ENCODE data around the gene ZNF576. TPM values are rescaled to one million over a fixed set of nuclear protein-coding genes. Genes with fewer than 3 reads are reported as not detected.

The ZNF576 gene
- polyA plus RNA-seq, 1 donor from 2014 or later, result 11.9 TPM

DNA sequence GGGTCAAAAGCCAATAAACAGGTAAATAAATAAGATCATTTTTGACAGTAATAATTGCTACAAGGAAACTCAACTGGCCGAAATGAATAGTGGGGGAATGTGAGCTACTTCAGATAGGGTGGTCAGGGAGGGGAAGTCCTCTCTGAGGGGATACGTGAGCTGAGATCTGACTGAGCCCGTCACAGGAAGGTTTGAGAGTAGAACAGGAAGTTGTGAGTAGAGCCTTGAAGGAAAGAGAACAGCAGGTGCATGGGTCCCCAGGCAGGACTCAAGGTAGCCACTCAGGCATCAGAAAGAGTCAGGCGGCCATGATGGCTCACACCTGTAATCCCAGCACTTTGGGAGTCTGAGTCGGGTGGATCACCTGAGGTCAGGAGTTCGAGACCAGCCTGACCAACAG, 6.7 kb upstream of the ZNF576 start:
- H3K4me3 ChIP-seq (ENCODE audit: low read length), result no peak overlapping the region
- H3K36me3 ChIP-seq (ENCODE audit: insufficient read depth, low read length), result peaks cover 7% of the 10 kb centered on the region
- no peaks in the 10 kb centered on the region for H3K9me3 ChIP-seq (ENCODE audit: low read length)
- no peak overlapping the region for H3K9ac ChIP-seq (ENCODE audit: low read length)
- peaks cover 4% of the 10 kb centered on the region for H4K20me1 ChIP-seq (ENCODE audit: insufficient read depth)
- H3K27ac ChIP-seq (ENCODE audit: low read length), result no peak overlapping the region
- no peaks in the 10 kb centered on the region for H3K27me3 ChIP-seq (ENCODE audit: insufficient read depth, low read depth, low read length)
- H3K4me2 ChIP-seq (ENCODE audit: low read length), result no peak overlapping the region
- H3K9me2 ChIP-seq (ENCODE audit: insufficient read depth, low read length), result no peaks in the 10 kb centered on the region
- no peak for TF ChIP-seq SMC3 (conservative IDR thresholded peaks at IDR 0.05; ENCODE audit: poor library complexity)
- TF ChIP-seq EP300 (conservative IDR thresholded peaks at IDR 0.05; ENCODE audit: poor library complexity, severe bottlenecking), result no peak
- no peak for TF ChIP-seq RAD21 (conservative IDR thresholded peaks at IDR 0.05)
- no peak for TF ChIP-seq EZH2 (IDR thresholded peaks at IDR 0.05; ENCODE audit: borderline replicate concordance, insufficient read depth, low read length, poor library complexity, severe bottlenecking)
- TF ChIP-seq POLR2AphosphoS5 (IDR thresholded peaks at IDR 0.05), result no peak
- TF ChIP-seq TAF1 (IDR thresholded peaks at IDR 0.05; ENCODE audit: low read depth), result no peak
- TF ChIP-seq, protein P1, sequence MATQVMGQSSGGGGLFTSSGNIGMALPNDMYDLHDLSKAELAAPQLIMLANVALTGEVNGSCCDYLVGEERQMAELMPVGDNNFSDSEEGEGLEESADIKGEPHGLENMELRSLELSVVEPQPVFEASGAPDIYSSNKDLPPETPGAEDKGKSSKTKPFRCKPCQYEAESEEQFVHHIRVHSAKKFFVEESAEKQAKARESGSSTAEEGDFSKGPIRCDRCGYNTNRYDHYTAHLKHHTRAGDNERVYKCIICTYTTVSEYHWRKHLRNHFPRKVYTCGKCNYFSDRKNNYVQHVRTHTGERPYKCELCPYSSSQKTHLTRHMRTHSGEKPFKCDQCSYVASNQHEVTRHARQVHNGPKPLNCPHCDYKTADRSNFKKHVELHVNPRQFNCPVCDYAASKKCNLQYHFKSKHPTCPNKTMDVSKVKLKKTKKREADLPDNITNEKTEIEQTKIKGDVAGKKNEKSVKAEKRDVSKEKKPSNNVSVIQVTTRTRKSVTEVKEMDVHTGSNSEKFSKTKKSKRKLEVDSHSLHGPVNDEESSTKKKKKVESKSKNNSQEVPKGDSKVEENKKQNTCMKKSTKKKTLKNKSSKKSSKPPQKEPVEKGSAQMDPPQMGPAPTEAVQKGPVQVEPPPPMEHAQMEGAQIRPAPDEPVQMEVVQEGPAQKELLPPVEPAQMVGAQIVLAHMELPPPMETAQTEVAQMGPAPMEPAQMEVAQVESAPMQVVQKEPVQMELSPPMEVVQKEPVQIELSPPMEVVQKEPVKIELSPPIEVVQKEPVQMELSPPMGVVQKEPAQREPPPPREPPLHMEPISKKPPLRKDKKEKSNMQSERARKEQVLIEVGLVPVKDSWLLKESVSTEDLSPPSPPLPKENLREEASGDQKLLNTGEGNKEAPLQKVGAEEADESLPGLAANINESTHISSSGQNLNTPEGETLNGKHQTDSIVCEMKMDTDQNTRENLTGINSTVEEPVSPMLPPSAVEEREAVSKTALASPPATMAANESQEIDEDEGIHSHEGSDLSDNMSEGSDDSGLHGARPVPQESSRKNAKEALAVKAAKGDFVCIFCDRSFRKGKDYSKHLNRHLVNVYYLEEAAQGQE (IDR thresholded peaks at IDR 0.05; ENCODE audit: borderline replicate concordance), result no peak
- TF ChIP-seq MXI1 (conservative IDR thresholded peaks at IDR 0.05; ENCODE audit: poor library complexity, severe bottlenecking), result no peak
- TF ChIP-seq, protein P2, sequence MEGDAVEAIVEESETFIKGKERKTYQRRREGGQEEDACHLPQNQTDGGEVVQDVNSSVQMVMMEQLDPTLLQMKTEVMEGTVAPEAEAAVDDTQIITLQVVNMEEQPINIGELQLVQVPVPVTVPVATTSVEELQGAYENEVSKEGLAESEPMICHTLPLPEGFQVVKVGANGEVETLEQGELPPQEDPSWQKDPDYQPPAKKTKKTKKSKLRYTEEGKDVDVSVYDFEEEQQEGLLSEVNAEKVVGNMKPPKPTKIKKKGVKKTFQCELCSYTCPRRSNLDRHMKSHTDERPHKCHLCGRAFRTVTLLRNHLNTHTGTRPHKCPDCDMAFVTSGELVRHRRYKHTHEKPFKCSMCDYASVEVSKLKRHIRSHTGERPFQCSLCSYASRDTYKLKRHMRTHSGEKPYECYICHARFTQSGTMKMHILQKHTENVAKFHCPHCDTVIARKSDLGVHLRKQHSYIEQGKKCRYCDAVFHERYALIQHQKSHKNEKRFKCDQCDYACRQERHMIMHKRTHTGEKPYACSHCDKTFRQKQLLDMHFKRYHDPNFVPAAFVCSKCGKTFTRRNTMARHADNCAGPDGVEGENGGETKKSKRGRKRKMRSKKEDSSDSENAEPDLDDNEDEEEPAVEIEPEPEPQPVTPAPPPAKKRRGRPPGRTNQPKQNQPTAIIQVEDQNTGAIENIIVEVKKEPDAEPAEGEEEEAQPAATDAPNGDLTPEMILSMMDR (IDR thresholded peaks at IDR 0.05; ENCODE audit: poor library complexity, severe bottlenecking), result no peak
- peaks cover 17% of the 10 kb centered on the region for H3K79me2 ChIP-seq (replicated peaks; ENCODE audit: insufficient read depth, low read length)
- no peak overlapping the region for H2AFZ ChIP-seq (ENCODE audit: low read depth, low read length)
- H3F3A ChIP-seq (ENCODE audit: insufficient read depth, low read length, poor library complexity, severe bottlenecking), result no peaks in the 10 kb centered on the region

DNA sequence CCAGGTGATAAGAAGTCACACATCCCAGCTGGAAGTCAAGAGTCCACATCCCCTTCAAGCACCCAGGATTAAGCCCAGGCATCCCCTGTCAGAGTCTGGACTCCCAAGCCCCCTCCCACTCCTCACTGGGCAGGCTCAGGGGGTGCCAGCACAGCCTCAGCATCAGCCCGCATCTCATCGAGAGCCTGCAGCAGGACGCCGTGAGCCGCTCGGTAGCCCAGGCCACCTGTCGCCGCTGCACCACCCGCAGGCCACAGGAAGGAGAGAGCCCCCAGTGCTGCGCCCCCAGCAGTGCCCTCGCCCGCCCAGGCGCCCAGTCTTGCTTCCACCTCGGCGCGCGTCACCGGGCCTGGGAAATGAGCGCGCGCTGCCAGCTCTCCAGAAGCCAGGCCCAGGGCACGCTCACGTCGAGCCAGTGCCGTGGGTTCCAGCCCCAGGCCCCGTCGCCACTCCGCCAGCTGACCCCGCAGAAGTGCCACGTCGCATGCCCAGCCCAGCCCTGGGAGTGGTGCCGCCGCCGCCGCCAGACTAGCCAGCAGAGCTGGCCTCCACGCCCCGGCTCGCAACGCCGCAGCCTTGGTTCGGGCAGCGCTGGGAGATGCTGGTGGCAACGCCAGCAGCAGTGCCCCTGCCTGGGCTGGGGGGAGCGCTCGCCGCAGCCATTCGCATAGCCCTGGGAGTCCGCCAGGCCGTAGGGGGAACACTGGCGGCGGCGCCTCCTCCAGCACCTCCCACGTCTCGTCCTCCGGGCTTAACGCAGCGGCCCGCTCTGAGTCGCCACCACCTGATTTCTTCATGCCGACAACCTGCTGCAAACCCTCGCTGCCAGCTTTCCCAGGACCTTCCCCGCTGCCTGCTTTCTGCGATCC, 4.3 kb upstream of the ZNF576 start:
- no peak overlapping the region for H2AFZ ChIP-seq (ENCODE audit: low read depth, low read length)
- no peaks in the 10 kb centered on the region for H3K27me3 ChIP-seq (ENCODE audit: insufficient read depth, low read depth, low read length)
- H3F3A ChIP-seq (ENCODE audit: insufficient read depth, low read length, poor library complexity, severe bottlenecking), result no peaks in the 10 kb centered on the region
- H3K79me2 ChIP-seq (replicated peaks; ENCODE audit: insufficient read depth, low read length), result peaks cover 34% of the 10 kb centered on the region
- no peak for TF ChIP-seq TAF1 (IDR thresholded peaks at IDR 0.05; ENCODE audit: low read depth)
- TF ChIP-seq POLR2AphosphoS5 (IDR thresholded peaks at IDR 0.05), result no peak
- TF ChIP-seq EZH2 (IDR thresholded peaks at IDR 0.05; ENCODE audit: borderline replicate concordance, insufficient read depth, low read length, poor library complexity, severe bottlenecking), result no peak
- TF ChIP-seq RAD21 (conservative IDR thresholded peaks at IDR 0.05), result no peak
- TF ChIP-seq MXI1 (conservative IDR thresholded peaks at IDR 0.05; ENCODE audit: poor library complexity, severe bottlenecking), result no peak
- TF ChIP-seq SMC3 (conservative IDR thresholded peaks at IDR 0.05; ENCODE audit: poor library complexity), result no peak
- TF ChIP-seq, protein P1 (IDR thresholded peaks at IDR 0.05; ENCODE audit: borderline replicate concordance), result no peak
- no peak for TF ChIP-seq EP300 (conservative IDR thresholded peaks at IDR 0.05; ENCODE audit: poor library complexity, severe bottlenecking)
- TF ChIP-seq, protein P2 (IDR thresholded peaks at IDR 0.05; ENCODE audit: poor library complexity, severe bottlenecking), result no peak
- peaks cover 4% of the 10 kb centered on the region for H4K20me1 ChIP-seq (ENCODE audit: insufficient read depth)
- H3K4me2 ChIP-seq (ENCODE audit: low read length), result no peak overlapping the region
- H3K9me3 ChIP-seq (ENCODE audit: low read length), result no peaks in the 10 kb centered on the region
- H3K4me3 ChIP-seq (ENCODE audit: low read length), result no peak overlapping the region
- no peak overlapping the region for H3K9ac ChIP-seq (ENCODE audit: low read length)
- no peak overlapping the region for H3K27ac ChIP-seq (ENCODE audit: low read length)
- no peaks in the 10 kb centered on the region for H3K36me3 ChIP-seq (ENCODE audit: insufficient read depth, low read length)
- H3K9me2 ChIP-seq (ENCODE audit: insufficient read depth, low read length), result no peaks in the 10 kb centered on the region
